HEK293 (cell line): Measurements from ENCODE around the gene KRTAP23-1.

Experiments
- ZNF768 ChIP-seq: fragments of 450-650 bp; formaldehyde crosslinking; IDR thresholded peaks from 2 replicates; pipeline ENCODE4 v1.5.1; 2018; ENCODE audit warnings: missing biosample characterization, mild to moderate bottlenecking, missing genetic modification characterization
- TF ChIP-seq, protein P1 (sequence below): fragments of 450-650 bp; formaldehyde crosslinking; IDR thresholded peaks from 2 replicates; pipeline ENCODE4 v1.5.1; 2017; ENCODE audit warnings: missing biosample characterization, missing genetic modification characterization

DNA sequence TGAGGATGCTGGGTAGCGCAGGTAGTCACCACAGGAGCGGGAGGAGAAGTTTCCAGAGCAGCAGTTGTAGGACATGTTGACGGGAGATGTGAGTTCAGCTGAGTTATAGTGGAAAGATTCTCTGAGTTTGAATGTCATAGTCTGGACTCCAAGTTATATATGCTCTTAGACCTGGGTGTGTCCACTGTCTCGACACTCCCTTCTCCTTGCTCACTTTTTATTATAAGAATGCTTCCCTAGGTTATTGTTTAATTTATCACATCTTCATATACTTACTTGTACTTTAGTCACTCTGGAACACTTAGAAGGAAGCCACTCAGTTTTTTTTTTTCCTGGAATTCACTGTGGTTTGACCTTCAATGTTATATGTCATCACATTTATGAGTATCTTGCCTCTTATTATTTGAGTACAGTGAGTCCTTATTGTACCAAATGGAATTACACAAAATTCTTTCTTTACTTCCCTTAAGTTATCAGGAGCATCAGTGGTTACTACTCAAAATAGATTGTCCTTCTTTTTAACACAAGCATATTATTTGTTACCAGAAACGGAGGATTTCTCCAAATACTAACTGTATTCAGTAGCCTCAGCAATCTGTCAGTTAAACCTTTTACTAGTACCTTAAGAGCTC, 23.8 kb upstream of the KRTAP23-1 start, which contains the start of gene KRTAP13-2:
- TF ChIP-seq, protein P1, sequence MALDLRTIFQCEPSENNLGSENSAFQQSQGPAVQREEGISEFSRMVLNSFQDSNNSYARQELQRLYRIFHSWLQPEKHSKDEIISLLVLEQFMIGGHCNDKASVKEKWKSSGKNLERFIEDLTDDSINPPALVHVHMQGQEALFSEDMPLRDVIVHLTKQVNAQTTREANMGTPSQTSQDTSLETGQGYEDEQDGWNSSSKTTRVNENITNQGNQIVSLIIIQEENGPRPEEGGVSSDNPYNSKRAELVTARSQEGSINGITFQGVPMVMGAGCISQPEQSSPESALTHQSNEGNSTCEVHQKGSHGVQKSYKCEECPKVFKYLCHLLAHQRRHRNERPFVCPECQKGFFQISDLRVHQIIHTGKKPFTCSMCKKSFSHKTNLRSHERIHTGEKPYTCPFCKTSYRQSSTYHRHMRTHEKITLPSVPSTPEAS (tag by site-specific recombination) = no peak
- TF ChIP-seq ZNF768 (tag by site-specific recombination) = no peak
